Measurements from ENCODE around the gene GSN.

The GSN gene

DNA sequence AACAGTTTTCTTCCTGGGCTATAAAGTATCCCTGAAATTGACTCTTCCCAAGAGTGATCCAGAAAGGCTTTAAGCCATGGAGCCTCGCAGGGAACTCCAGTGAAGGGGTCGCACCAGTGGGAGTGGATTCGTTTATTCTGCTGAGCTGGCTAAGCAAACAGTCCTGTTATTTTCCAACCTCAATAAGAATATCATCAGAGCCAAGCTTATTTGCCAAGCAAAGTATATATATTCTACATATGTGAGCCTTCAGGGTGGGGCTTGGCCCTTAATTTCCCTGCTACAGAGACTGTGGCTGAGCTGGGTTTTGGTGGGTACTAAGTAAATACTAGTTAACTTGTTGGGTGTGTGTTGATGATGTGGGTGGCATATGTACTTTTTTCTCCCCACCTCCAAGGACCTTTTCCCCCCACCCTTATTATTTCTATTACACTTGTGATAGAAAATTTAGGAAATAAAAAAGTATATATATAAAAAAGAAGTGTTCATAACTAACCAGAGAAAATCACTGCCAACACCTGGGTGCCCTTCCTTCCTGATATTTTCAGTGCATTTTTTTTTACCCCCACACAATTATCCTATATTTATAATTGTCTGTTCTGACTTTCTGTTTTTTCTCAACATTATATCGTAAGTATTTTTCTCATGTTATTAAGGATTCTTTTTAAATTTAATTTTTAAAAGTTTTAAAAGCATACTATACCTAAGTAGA, 5.3 kb downstream of the GSN start:
- FAIRE-seq (no peak), DNase-seq (ENCODE audit: low spot score) (no peak)

DNA sequence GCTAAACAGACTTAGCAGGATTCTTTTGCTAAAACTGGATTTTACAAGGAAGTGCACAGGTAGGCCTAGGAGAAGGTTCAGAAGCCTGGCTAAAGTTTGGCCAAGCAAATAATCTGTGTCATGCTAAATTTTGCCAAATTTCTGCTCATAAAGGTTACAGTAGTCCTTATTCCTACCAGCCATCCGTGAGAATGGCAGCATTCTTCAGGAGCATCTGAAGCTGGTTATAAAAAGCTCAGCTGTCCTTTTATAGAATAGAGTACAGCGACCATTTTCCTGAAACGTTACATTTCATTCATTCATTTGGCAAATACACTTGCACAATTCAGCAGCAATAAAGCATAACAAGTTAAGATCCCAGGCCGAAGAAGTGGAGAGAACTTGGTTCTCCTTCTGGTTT, 6.9 kb downstream of the GSN start:
- DNase-seq (ENCODE audit: low spot score) = no peak
- no peak for FAIRE-seq

DNA sequence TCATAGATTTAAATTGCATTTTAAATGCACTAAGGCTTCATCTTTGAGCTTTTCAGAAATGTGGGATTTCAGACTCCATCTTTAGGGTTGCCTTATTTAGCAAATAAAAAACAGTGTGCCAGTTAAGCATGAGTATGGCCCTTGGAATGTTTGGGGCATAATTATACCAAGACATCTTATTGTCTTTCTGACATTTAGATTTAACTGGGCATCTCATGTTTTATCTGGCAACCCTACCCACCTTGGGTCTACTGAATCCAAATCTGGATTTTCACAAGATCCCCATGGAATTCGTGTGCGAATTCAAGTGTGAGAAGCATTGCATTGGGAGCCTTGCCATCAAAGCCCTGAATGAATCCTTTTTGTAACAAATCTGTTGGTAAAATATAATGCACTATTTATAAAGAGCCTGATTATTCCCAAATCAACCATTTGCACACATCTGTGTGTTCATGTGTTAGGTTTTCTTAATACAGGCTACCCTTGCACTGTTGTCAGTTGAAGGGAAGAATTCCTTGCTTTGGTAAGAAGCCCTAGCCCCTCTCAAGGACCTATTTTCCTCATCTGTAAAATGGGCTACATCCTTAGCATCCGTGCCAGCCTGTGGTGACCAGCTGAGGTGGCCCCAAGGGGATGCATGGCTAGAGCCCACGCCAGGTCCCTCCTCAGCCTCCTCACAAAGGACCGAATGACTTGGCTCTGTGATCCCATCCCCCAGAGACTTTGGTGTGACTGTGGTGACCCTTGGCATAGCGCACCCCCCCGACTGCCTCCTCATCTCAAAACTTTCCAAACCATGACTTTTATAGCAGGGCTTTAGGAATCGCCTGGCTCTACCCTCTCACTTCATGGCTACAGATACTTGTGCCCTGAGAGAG, 8.1 kb downstream of the GSN start:
- FAIRE-seq = no peak
- DNase-seq (ENCODE audit: low spot score) = no peak

GRCh38 chr9:121277026-121277425, 9.1 kb downstream of the GSN start:
- DNase-seq (ENCODE audit: low spot score) (no peak), FAIRE-seq (no peak)

DNA sequence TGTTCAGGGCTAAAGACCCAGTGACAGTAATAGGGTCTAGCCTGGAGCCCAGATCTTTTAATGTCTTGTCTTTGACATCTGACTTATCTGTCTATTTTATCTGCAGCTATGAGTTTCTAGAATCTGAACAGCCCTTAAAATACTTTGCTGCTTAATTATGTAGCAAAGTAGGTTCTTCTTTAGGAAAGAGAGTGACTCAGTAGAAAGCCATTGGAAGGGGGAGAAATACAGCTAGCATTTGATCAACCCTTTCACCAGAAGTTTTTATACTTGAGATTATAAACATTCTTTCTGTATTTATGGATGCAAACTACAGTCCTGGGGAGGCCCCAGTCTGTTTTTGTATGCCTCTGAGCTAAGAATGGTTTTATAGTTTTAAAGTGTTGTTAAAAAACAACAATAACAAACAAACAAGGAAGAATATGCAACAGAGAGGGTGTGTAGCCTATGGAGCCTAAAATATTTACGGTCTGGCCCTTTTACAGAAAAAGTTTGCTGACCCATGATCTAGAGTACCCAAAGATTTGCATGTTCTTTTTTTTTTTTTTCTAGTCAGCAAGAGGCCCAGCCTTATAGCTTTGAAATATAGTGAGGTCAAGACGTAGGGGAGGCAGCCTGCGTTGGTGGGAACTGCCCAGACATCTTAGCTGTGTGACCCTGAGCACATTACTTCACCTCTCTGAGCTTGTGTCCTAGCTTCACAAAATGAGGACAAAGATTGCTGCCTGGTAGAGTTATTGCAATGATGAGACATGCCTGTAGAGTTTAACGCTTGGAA, 9.7 kb downstream of the GSN start:
- FAIRE-seq (no peak), DNase-seq (ENCODE audit: low spot score) (no peak)

DNA sequence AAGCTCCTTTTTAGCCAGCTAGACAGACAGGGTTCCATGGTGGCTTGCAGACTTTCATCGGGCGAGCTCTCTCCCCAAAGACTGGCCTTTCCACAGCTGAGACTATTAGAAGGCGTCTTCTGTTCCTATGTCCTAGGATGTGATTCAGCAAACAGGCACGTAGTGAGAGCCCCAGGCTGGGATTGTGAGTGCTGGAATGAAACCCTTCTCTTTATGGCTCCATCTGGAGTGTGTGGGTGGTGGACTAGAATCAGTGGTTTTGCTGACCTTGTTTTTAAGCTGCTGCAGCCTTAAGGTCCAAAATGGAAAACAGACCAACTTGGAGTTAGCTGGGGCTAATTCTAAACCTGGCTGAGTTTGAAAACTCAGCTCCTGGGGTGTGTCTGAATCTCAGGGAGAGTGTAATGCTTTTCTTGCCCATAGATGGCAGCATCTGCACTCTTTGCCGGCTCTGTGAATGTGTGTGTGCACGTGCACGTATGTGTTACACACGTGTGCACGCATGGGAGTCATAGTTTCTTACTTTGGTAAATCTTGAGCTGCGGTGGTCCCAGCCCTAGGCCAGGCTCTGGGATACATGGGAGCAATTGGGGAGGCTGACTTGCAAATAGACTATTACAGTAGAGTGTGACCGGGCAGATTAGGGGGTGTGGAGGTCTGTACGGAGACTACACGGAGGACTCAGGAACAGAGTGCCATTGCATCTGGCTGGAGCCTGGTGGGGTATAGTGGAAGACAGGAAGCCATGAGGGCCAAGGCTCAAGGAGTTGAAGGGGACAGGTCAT, 10.7 kb downstream of the GSN start:
- no peak for FAIRE-seq
- DNase-seq (ENCODE audit: low spot score) = peak; percentile 53

GRCh38 chr9:121279776-121280388, 11.9 kb downstream of the GSN start:
- DNase-seq (ENCODE audit: low spot score) (no peak), FAIRE-seq (no peak)

DNA sequence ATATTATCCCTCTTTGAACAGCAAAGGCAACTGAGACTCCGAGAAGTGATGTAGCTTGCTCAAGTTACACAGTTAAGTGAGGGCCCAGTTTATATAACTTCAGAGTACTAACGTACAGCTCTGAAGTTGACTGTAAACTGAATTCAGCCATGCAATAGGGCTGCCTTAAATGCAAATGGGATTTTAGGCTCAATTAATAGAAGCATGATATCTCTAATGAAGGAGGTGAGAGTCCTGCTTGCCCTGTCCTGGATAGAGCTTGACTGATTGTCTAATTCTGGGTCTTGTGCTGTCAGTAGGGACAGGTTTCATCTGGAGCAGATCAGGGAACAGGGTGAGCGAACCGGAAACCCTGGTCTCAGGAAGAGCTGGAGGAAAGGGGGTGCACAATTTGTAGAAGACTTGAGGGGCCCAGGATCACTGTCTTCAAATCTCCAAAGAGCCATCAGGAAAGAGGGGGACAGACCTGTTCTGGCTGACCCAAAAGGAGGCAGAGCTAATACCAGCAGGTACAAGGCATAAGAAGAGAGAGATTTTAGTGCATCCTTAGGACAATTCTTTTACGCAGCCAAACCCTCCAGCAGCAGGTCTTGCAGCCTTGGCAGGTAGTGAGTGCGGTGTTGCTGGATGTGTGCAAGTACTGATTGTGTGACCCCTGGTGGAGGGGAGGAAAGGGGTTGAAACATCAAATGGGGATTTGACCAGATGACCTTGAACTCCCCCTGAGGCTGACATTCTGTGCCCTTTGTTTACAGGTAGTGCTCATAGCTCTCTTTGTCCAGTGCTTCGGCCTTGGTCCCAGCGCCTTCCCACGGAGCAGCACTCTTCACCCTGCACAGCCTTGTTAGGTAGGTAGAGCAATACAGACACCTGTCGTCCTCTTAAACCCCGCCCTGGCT, 13.0 kb downstream of the GSN start:
- no peak for DNase-seq (ENCODE audit: low spot score)
- FAIRE-seq = no peak

DNA sequence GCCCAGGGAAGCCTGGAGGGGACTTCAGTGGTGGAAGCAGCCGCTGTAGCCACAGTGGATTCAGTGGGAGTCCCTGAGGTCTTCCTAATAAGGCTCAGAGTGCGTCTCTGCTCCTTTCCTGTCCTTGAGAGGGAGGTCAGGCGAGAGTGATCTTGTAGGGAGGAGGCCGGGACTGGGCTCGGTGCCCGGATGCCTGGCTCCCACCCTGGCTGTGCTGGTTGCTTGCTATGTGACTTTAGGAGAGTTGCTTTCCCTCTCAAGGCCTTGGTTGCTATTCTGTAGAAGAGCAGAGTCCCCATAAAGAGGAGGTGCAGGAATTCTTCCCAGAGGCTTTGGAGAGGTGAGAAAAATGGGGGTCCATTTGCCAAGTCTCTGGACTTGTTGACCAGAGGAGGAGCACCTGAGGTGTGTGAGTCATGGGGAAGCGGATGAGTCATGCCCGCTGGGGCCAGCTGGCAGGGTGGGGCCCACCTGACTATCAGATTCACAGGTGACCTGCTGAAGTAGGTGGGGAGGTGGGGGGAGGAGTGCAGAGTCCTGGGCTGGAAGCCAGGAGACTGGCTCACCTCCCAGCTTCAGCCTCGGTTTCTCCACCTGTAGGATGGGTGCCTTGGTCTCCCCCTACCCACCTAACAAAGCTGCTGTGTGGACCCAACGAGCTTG, 13.8 kb downstream of the GSN start:
- DNase-seq (ENCODE audit: low spot score) (no peak), FAIRE-seq (no peak)

DNA sequence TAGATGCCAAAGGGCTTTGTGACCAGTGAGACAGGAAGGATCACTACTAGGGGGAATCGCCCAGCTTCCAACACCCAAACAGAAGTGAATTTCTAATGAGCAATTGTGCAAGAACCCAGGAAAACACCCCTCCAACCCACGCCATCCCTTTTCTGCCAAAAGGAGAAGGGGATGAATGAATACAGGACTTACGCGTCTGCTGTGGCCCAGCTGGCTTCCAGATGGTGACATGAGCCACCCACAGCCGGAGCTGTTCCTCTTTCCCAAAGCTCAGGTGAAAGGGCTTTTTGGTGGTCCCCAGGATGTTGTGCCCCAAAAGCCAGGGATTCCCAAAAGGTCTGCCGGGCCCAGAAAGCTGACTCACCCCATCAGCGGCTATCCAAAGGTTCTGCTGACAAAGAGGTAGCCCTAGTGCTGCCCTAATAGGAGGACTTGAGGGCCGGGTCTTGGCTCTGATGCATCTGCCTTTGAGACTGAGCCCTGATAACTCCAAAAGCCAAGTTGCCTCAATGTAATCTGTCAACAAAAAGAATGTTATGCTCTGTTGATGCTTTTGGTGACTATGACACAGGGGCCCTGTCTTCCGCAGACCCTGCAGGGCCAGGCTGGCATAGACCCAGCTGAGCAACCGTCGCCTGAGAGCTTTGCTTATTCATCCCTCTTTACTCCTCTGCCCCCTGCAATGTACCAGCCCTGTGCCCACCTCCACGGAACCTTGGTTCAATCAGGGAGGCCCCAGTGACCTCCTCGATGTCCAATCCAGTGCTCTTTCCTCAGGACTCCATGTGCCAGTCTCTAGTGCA, 14.5 kb downstream of the GSN start:
- FAIRE-seq = no peak
- no peak for DNase-seq (ENCODE audit: low spot score)

- FAIRE-seq (no peak), DNase-seq (ENCODE audit: low spot score) (no peak)
These were observed 15.1 kb downstream of the GSN start for GRCh38 chr9:121283080-121283398.

GRCh38 chr9:121283856-121284732, 16.1 kb downstream of the GSN start:
- DNase-seq (ENCODE audit: low spot score) (no peak), FAIRE-seq (no peak)

- FAIRE-seq = no peak
- no peak for DNase-seq (ENCODE audit: low spot score)
These were observed 16.9 kb downstream of the GSN start for GRCh38 chr9:121284733-121285451.

GRCh38 chr9:121285835-121286687, 18.1 kb downstream of the GSN start:
- no peak for FAIRE-seq

DNA sequence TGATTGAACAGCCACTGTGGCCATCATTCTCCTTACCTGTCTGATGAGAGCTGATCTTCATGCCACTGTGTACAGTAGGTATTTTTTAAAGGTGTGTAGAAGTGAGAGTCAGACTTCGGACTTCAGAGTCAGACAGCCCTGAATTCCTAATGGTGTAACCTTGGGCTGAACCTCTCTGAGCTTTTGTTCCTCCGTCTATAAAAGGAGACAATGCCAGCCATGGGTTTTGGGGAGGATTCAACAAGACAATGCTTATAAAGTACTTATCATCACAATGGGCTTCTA, 18.7 kb downstream of the GSN start:
- FAIRE-seq (no peak), DNase-seq (ENCODE audit: low spot score) (no peak)

More at GRCh38 chr9:121285835-121286687, 18.1 kb downstream of the GSN start:
- DNase-seq (ENCODE audit: low spot score) = no peak

All from RCC 7860 (cell line).